Ramos (cell line): ENCODE measurements around the gene ARMC9.
"Not testable (repeated sequence)": the region's sequence is repeated elsewhere in the genome, so short reads cannot be mapped to it uniquely, and the experiment has no call there.

Experiments
- in situ Hi-C: fragments of 300-500 bp; cut with MboI; formaldehyde crosslinking; loops from one replicate; pipeline ENCODE4 v1.14.3; 2022; ENCODE audit warnings: low sequenced_read_pairs; ENCODE audit not compliant: unreplicated experiment

Gene ARMC9

DNA sequence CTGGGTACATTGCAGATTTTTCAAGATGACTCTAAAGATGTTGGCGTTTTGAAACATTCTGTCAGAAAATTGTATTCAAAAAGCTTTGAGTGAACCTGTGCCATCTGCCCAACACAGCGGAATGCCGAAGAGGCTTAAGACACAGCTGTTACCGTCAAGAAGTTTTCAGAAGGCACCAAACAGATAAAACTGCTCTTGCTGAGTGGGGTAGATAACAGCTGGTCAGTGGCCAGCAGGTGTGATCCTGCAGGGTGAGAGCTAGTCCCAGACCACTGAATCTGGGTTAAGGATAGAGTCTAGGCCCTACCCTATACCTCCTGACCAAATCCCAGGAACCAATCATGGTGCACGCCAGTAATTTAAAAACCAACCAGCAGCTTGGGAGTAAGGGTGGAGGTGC is 136.6 kb downstream of the ARMC9 start:
- in situ Hi-C loops = no loop called here

DNA sequence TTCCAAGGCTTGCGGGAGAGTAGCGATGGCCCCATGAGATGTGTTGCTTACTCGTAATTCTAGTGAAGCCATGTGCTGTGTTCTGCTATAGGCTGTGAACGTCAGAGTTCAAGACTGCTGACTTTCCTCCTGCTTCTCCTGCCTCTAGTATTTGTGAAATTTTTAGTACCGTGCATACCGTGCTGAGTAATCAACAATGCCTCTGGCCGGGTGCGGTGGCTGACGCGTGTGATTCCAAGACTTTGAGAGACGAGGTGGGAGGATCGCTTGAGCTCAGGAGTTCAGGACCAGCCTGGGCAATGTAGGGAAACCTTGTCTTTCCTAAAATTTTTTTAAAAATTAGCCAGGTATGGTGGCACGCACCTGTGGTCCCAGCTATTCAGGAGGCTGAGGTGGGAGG is 137.2 kb downstream of the ARMC9 start:
- in situ Hi-C loops = no loop called here

DNA sequence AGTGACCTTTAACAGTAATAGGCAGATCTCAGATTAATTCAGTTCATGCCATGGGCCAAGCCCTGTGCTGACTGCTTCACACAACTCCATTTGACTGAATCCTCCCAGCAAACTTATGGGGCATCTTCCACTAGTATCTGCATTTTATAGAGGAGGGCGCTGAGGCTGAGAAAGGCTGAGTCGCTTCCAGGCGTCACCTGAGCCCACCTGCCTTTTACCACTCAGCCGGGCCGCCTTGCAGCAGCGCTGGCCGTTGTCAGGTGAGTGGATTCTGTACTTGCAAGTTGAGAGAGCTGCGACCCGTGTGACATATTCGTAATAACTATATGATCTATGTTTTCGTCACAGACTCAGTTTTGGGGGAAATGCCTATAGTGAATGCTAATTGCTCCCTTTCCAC is 137.8 kb downstream of the ARMC9 start:
- in situ Hi-C loops = no loop called here

DNA sequence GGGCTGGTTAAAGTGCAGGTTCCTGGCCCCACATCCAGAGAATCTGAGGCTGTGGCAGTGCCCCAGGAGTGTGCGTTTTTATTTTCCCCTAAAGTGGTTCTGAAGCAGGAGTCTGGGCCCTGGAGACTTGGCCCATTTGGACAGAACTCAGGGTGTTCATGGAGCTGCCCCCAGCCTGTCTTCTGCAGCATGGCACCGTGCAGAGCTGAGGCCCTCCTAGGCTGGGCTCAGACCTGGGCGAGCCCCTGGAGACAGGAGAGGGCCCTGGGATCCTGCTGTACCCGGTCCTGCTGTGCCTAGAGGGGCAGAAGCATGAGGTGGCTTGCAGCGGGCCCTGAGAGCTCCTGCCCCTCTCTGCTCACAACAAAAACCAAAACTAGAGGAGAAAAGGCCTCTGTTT is 138.3 kb downstream of the ARMC9 start:
- in situ Hi-C loops = no loop called here

- in situ Hi-C loops = no loop called here
Measured at GRCh38 chr2:231337807-231338759, 139.7 kb downstream of the ARMC9 start.

- in situ Hi-C loops = no loop called here
Measured at GRCh38 chr2:231339316-231339715, 140.9 kb downstream of the ARMC9 start.

GRCh38 chr2:231341100-231341499 is 142.7 kb downstream of the ARMC9 start:
- in situ Hi-C loops = no loop called here

- in situ Hi-C loops = no loop called here
Measured at GRCh38 chr2:231342061-231342711, 143.8 kb downstream of the ARMC9 start.

GRCh38 chr2:231343006-231343710 is 144.7 kb downstream of the ARMC9 start:
- in situ Hi-C loops = no loop called here

GRCh38 chr2:231343988-231344387 is 145.6 kb downstream of the ARMC9 start:
- in situ Hi-C loops = no loop called here

GRCh38 chr2:231344851-231345250 is 146.4 kb downstream of the ARMC9 start:
- in situ Hi-C loops = no loop called here

DNA sequence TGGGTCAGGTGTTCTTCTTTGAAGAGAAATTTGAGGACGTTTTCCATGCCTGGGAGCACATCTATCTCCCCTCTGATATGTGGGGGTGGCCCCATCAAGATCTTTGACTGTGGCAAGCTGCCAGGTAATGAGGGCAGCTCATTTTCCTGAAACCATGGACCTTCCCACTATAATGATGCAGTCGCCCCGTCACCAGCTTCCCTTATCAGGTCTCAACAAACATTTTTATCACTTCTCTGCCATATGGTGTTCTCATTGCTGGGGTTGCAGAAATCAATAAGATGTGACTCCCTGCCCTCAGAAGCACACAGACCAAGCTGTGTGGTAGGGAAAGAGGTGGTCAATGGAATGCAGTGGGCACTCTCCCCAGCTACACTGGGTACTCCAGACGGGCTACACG is 148.7 kb downstream of the ARMC9 start:
- in situ Hi-C loops = no loop called here

GRCh38 chr2:231347638-231348037 is 149.2 kb downstream of the ARMC9 start:
- in situ Hi-C loops = no loop called here

DNA sequence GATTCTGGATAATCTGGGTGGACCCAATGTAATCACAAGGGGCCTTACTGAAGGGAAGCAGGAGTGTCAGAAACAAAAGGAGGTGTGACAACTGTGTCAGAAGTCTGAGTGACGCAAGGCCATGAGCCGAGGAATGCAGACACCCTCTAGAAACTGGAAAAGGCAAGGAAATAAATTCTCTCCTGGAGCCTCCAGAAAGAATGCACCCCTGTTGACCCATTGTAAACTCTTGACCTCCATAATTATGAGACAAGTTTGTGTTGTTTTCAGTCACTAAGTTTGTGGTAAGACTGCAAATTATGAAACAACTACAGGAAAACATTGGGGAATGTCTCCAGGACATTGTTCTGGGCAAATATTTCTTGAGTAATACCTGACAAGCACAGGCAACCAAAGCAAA is 149.7 kb downstream of the ARMC9 start:
- in situ Hi-C loops = no loop called here

GRCh38 chr2:231348704-231349373 is 150.4 kb downstream of the ARMC9 start:
- in situ Hi-C loops = no loop called here

DNA sequence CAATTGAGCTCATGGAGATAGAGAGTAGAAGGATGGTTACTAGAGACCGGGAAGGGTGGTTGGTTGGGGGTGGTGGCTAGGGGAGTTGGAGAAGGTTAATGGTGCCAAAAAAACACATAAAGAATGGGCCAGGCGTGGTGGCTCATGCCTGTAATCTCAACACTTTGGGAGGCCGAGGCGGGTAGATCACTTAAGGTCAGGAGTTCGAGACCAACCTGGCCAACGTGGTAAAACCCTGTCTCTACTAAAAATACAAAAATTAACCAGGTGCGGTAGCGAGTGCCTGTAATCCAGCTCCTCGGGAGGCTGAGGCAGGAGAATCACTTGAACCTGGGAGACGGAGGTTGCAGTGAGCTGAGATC is 150.9 kb downstream of the ARMC9 start:
- in situ Hi-C loops = not testable (repeated sequence)

GRCh38 chr2:231351648-231352047 is 153.2 kb downstream of the ARMC9 start:
- in situ Hi-C loops = no loop called here

DNA sequence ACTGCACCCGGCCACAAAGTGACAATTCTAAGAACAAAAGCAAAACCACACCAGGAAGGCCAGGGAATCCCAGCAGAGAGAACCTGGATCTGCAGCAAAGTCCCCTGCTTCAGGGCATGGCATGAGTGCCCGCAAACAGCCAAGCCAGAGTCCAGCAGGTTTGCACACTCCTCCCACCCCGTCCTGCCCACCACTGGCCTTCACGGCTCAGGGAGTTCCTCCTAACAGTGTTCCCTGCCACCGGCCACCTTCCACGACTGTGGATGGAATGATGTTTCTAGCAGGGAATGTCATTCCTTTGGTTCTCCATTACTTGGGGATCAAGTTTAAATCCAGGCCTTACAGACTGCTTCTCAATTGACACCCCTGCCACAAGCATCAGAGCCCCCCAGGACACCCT is 155.0 kb downstream of the ARMC9 start:
- in situ Hi-C loops = no loop called here

DNA sequence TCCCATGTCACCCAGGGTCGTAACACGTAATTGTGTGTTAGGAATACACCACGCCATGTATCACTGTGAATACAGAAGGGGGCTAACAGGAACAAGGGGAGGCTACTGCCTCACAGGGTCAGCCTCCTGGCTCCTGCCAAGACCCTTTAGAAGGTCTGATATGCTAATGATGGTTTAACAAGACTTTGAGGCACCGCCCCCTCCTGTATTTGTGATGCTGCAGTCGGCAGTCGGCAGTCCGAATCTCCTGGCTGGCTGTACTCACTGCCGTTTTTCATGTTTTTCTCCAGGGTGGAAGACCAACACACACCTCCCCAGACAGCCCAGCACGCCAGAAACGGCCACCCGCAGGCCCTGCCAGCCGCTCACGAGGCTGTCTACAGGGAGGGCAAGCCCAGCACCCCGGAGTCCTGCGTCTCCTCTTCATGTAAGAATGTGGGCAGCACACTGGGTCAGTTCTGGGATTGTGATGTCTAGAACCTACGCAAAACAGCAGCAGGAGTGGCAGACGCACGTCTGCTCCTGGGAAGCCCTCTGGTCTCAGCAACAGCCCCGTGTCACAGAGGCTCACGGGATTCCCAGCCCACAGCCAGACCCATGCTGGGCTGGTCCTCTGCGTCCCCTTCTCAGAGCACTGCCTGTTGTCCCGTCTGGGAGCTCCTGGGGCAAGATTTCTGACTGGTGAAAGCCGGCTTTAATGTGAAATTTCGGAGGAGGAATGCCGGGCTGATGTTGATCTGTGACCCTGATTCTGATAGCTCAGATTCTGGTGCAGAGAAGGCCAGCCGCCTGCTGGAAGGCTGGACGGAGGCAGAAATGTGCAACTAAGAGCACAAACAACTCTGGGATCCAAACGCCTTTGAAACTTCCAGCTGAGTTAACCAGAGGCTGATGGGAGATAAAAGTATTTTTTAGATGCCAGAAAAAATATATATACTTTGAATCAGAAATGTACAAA is 157.4 kb downstream of the ARMC9 start:
- in situ Hi-C loops = no loop called here
